NCI-H82 treated with DMSO at 0.1 percent for 48 hours (cell line): ENCODE measurements around the gene SLC16A5.
"Not testable (repeated sequence)": the region's sequence is repeated elsewhere in the genome, so short reads cannot be mapped to it uniquely, and the experiment has no call there.

Source experiments
- DNase-seq: peaks from one replicate; lab custom pipeline; 2025; ENCODE audit not compliant: unreplicated experiment; lab: John Stamatoyannopoulos, UW

SLC16A5 gene

GRCh38 chr17:75132018-75133000 lies 44.6 kb downstream of the SLC16A5 start:
- DNase-seq, result peak; percentile 45

- DNase-seq, result no peak
Measured at GRCh38 chr17:75133001-75133400, 45.2 kb downstream of the SLC16A5 start.

GRCh38 chr17:75133607-75134347 lies 46.0 kb downstream of the SLC16A5 start:
- not testable (repeated sequence) for DNase-seq

- no peak for DNase-seq
Measured at GRCh38 chr17:75135452-75135851, 47.7 kb downstream of the SLC16A5 start.

- no peak for DNase-seq
Measured at GRCh38 chr17:75135946-75136345, 48.2 kb downstream of the SLC16A5 start.

- not testable (repeated sequence) for DNase-seq
Measured at GRCh38 chr17:75137762-75138161, 50.0 kb downstream of the SLC16A5 start.

- no peak for DNase-seq
Measured at GRCh38 chr17:75138519-75138918, 50.8 kb downstream of the SLC16A5 start.

- no peak for DNase-seq
Measured at GRCh38 chr17:75142236-75142971, 54.6 kb downstream of the SLC16A5 start.

- DNase-seq, result no peak
Measured at GRCh38 chr17:75144816-75145512, 57.2 kb downstream of the SLC16A5 start.

- no peak for DNase-seq
Measured at GRCh38 chr17:75146592-75146991, 58.8 kb downstream of the SLC16A5 start.

GRCh38 chr17:75147878-75148546 lies 60.3 kb downstream of the SLC16A5 start:
- no peak for DNase-seq

GRCh38 chr17:75151930-75152329 lies 64.2 kb downstream of the SLC16A5 start:
- DNase-seq, result no peak

- DNase-seq, result no peak
Measured at GRCh38 chr17:75152523-75152921, 64.8 kb downstream of the SLC16A5 start.

- DNase-seq, result no peak
Measured at GRCh38 chr17:75152922-75153779, 65.4 kb downstream of the SLC16A5 start.

- no peak for DNase-seq
Measured at GRCh38 chr17:75153780-75154194, 66.0 kb downstream of the SLC16A5 start.

GRCh38 chr17:75154195-75155106 lies 66.7 kb downstream of the SLC16A5 start, which contains the start of gene JPT1:
JPT1 (minus strand) TSS chr17:75154512; CDS start chr17:75154397, 115 bp downstream.
- DNase-seq, result peak; percentile 95

GRCh38 chr17:75155191-75155601 lies 67.4 kb downstream of the SLC16A5 start:
- no peak for DNase-seq
